Keratinocyte (primary cell): ENCODE measurements around the gene MET.

Experiments used
- CTCF ChIP-seq, 3 experiments: IDR thresholded peaks in 1 of 3; conservative IDR thresholded peaks in 1 of 3; optimal IDR thresholded peaks in 1 of 3; 2 replicates in 2 of 3; 3 replicates in 1 of 3; pipeline versions ENCODE3 to v1.5.1; 2011; ENCODE audit warnings: low read length in 3 of 3, mild to moderate bottlenecking in 3 of 3, moderate library complexity in 2 of 3, control low read depth in 1 of 3, inconsistent platforms in 1 of 3; ENCODE audit not compliant: insufficient read depth in 2 of 3; ENCODE audit errors: extremely low read depth in 1 of 3
- EZH2 ChIP-seq: IDR thresholded peaks from one replicate; pipeline ENCODE4 v1.6.1; 2012; ENCODE audit warnings: inconsistent platforms, mild to moderate bottlenecking, low read length, moderate library complexity

GRCh38 chr7:116647861-116648260 lies 24.1 kb upstream of the MET start:
- no peak for TF ChIP-seq CTCF (optimal IDR thresholded peaks at IDR 0.05 in 1 of 3, IDR thresholded peaks at IDR 0.05 in 1 of 3, conservative IDR thresholded peaks at IDR 0.05 in 1 of 3; ENCODE audit: extremely low read depth in 1 of 3, insufficient read depth in 2 of 3, low read length in 3 of 3)
- no peak for TF ChIP-seq EZH2
